ENCODE data around the gene ARSA.

Gene ARSA

DNA sequence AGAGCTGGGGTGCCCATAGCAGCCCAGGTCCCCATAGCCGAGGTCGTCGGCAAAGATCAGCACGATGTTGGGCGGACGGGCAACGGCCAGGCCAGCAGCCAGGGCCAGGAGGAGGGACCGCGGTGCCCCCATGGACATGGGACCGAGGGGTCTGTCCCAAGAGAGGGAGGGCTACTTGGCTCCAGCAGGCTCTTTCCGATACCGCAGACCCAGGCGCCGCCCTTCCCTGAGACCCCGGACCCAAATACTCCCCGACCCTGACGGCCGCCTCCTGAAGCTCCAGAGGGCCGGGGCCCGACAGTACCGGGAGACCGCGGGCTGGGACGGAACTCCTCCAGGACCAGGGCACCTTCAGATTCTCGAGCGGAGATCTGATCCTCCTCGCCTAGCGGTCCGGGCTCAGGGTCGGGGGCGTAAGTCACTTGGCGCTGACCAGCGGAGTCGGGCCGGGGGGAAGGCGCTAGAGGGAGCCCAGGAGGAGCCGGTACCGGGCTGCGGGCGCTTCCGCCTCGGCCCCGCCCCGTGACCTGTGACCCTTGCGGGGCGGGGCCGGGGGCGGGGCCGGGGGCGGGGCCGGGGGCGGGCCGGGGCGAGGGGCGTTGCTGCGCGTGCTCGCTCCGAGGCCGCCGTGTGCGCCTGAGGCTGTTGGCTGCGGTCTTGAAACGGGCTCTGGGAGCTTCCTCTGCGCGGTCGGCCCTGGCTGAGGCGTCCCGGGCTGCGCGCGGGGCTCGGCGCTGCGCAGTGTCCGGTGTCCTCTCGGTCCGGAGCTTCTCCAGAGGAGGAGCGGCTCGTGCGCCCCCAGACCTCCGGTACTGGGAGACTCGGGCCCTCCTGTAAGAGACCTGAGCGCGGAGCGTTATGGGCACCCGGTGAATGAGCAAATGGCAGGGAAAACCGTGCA, at the start of gene ARSA:
ARSA (minus strand) TSS at position 511 of the 901 bp plus-strand sequence; CDS start at position 138, 373 bp downstream.
- Histone ChIP-seq H3K27ac (peak within 1 kb of the TSS; percentile 67), H3K4me3 (ENCODE audit: low read depth, low read length) (peak within 1 kb of the TSS; percentile 88), H3K9ac (peak within 1 kb of the TSS; percentile 72), H3K4me1 (no peaks in the 10 kb centered on the region), H3K36me3 (ENCODE audit: control insufficient read depth, insufficient read depth, low read length) (no peaks in the 10 kb centered on the region), H3K4me2 (ENCODE audit: low read length) (peak within 1 kb of the TSS; percentile 99), H3K79me2 (no peaks in the 10 kb centered on the region), H3K27me3 (ENCODE audit: control insufficient read depth, insufficient read depth, low read length) (no peaks in the 10 kb centered on the region), H2AFZ (peak within 1 kb of the TSS; percentile 89), H3K9me3 (ENCODE audit: control insufficient read depth, low read length) (no peaks in the 10 kb centered on the region)
- TF ChIP-seq, protein P1, sequence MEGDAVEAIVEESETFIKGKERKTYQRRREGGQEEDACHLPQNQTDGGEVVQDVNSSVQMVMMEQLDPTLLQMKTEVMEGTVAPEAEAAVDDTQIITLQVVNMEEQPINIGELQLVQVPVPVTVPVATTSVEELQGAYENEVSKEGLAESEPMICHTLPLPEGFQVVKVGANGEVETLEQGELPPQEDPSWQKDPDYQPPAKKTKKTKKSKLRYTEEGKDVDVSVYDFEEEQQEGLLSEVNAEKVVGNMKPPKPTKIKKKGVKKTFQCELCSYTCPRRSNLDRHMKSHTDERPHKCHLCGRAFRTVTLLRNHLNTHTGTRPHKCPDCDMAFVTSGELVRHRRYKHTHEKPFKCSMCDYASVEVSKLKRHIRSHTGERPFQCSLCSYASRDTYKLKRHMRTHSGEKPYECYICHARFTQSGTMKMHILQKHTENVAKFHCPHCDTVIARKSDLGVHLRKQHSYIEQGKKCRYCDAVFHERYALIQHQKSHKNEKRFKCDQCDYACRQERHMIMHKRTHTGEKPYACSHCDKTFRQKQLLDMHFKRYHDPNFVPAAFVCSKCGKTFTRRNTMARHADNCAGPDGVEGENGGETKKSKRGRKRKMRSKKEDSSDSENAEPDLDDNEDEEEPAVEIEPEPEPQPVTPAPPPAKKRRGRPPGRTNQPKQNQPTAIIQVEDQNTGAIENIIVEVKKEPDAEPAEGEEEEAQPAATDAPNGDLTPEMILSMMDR (IDR thresholded peaks at IDR 0.05) = peak; percentile 27

- Histone ChIP-seq H3K4me3 (ENCODE audit: low read depth, low read length) (no peak overlapping the region), H3K79me2 (no peaks in the 10 kb centered on the region), H3K27me3 (ENCODE audit: control insufficient read depth, insufficient read depth, low read length) (no peaks in the 10 kb centered on the region), H3K9me3 (ENCODE audit: control insufficient read depth, low read length) (no peaks in the 10 kb centered on the region), H3K9ac (no peak overlapping the region), H3K4me2 (ENCODE audit: low read length) (no peak overlapping the region), H2AFZ (no peak overlapping the region), H3K27ac (no peak overlapping the region), H3K4me1 (no peaks in the 10 kb centered on the region), H3K36me3 (ENCODE audit: control insufficient read depth, insufficient read depth, low read length) (no peaks in the 10 kb centered on the region)
- TF ChIP-seq, protein P1 (IDR thresholded peaks at IDR 0.05) = no peak
Measured at GRCh38 chr22:50676661-50677492, 48.9 kb upstream of the ARSA start.

DNA sequence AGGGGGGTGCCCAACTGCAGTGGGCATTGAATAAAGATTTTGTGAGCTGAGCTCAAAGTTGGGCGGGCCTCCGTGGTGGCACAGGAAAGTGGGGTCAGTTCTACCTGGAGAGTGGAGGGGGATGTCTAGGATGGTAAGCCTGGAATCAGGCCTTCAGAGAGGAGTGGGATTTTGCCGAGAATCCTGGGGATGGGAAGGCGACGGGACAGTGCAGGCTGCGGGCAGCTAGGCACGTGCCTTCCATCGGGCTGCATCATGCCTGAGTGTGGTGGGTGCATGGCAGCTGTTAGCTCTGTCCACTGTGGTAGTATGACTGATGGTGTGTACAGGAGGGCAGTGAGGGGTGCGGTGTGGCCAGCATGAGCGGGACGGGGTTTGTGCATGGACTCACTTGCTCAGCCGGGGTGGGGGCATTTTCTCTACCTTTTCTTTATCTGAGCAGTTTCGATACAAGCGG, 48.3 kb upstream of the ARSA start:
- Histone ChIP-seq H3K4me2 (ENCODE audit: low read length) (peak overlapping the region; percentile 22), H3K27me3 (ENCODE audit: control insufficient read depth, insufficient read depth, low read length) (no peaks in the 10 kb centered on the region), H3K79me2 (no peaks in the 10 kb centered on the region), H3K27ac (no peak overlapping the region), H3K36me3 (ENCODE audit: control insufficient read depth, insufficient read depth, low read length) (no peaks in the 10 kb centered on the region), H3K9ac (no peak overlapping the region), H3K4me1 (no peaks in the 10 kb centered on the region), H3K9me3 (ENCODE audit: control insufficient read depth, low read length) (no peaks in the 10 kb centered on the region), H2AFZ (no peak overlapping the region), H3K4me3 (ENCODE audit: low read depth, low read length) (no peak overlapping the region)
- TF ChIP-seq, protein P1 (IDR thresholded peaks at IDR 0.05) = no peak

- Histone ChIP-seq H3K27me3 (ENCODE audit: control insufficient read depth, insufficient read depth, low read length) (no peaks in the 10 kb centered on the region), H3K4me1 (no peaks in the 10 kb centered on the region), H2AFZ (no peak overlapping the region), H3K4me2 (ENCODE audit: low read length) (peak overlapping the region; percentile 22), H3K9ac (no peak overlapping the region), H3K9me3 (ENCODE audit: control insufficient read depth, low read length) (no peaks in the 10 kb centered on the region), H3K27ac (no peak overlapping the region), H3K36me3 (ENCODE audit: control insufficient read depth, insufficient read depth, low read length) (no peaks in the 10 kb centered on the region), H3K79me2 (no peaks in the 10 kb centered on the region), H3K4me3 (ENCODE audit: low read depth, low read length) (no peak overlapping the region)
- TF ChIP-seq, protein P1 (IDR thresholded peaks at IDR 0.05) = no peak
Measured at GRCh38 chr22:50675553-50676179, 47.7 kb upstream of the ARSA start.

Data from parathyroid adenoma (tissue), 2 donors.